ENCODE data around the gene SLC6A19. TPM values are rescaled to one million over a fixed set of nuclear protein-coding genes. Genes with fewer than 3 reads are reported as not detected.

Gene SLC6A19
- total and polyA plus RNA-seq, 2 experiments from 2014 or later = 0.09 to 0.32 TPM

- Histone ChIP-seq H3K9me3 (ENCODE audit: low read depth) (no peaks in the 10 kb centered on the region), H3K27ac (no peak overlapping the region), H3K4me3 (no peak overlapping the region), H3K27me3 (no peaks in the 10 kb centered on the region), H3K36me3 (no peaks in the 10 kb centered on the region), H3K4me1 (ENCODE audit: low read depth) (no peaks in the 10 kb centered on the region)
- DNase-seq (ENCODE audit: low read depth in 1 of 2, low spot score in 1 of 2) = no peak
- TF ChIP-seq CTCF (IDR thresholded peaks at IDR 0.05; ENCODE audit: low read depth, low read length) = no peak
Observed at GRCh38 chr5:1253456-1254105, 52.2 kb downstream of the SLC6A19 start.

- no peaks in the 10 kb centered on the region for H3K9me3 ChIP-seq (ENCODE audit: low read depth)
- no peaks in the 10 kb centered on the region for H3K4me1 ChIP-seq (ENCODE audit: low read depth)
- no peak overlapping the region for H3K27ac ChIP-seq
- no peak for DNase-seq (ENCODE audit: low read depth in 1 of 2, low spot score in 1 of 2)
- no peak for TF ChIP-seq CTCF (IDR thresholded peaks at IDR 0.05; ENCODE audit: low read depth, low read length)
- H3K27me3 ChIP-seq = no peaks in the 10 kb centered on the region
- H3K36me3 ChIP-seq = no peaks in the 10 kb centered on the region
- no peak overlapping the region for H3K4me3 ChIP-seq
Observed at GRCh38 chr5:1254196-1254595, 52.8 kb downstream of the SLC6A19 start.

- no peaks in the 10 kb centered on the region for H3K4me1 ChIP-seq (ENCODE audit: low read depth)
- no peaks in the 10 kb centered on the region for H3K36me3 ChIP-seq
- no peak overlapping the region for H3K4me3 ChIP-seq
- no peak for DNase-seq (ENCODE audit: low read depth in 1 of 2, low spot score in 1 of 2)
- H3K27ac ChIP-seq = no peak overlapping the region
- no peaks in the 10 kb centered on the region for H3K9me3 ChIP-seq (ENCODE audit: low read depth)
- H3K27me3 ChIP-seq = no peaks in the 10 kb centered on the region
- TF ChIP-seq CTCF (IDR thresholded peaks at IDR 0.05; ENCODE audit: low read depth, low read length) = no peak
Observed at GRCh38 chr5:1255081-1255561, 53.7 kb downstream of the SLC6A19 start.

GRCh38 chr5:1256776-1257175 lies 55.4 kb downstream of the SLC6A19 start:
- no peak for DNase-seq (ENCODE audit: low read depth in 1 of 2, low spot score in 1 of 2)
- no peak for TF ChIP-seq CTCF (IDR thresholded peaks at IDR 0.05; ENCODE audit: low read depth, low read length)
- Histone ChIP-seq H3K9me3 (ENCODE audit: low read depth) (no peaks in the 10 kb centered on the region), H3K4me1 (ENCODE audit: low read depth) (no peaks in the 10 kb centered on the region), H3K27me3 (no peaks in the 10 kb centered on the region), H3K4me3 (no peak overlapping the region), H3K36me3 (no peaks in the 10 kb centered on the region), H3K27ac (no peak overlapping the region)

GRCh38 chr5:1257363-1257762 lies 56.0 kb downstream of the SLC6A19 start:
- H3K27me3 ChIP-seq = no peaks in the 10 kb centered on the region
- no peak overlapping the region for H3K4me3 ChIP-seq
- no peak for TF ChIP-seq CTCF (IDR thresholded peaks at IDR 0.05; ENCODE audit: low read depth, low read length)
- no peaks in the 10 kb centered on the region for H3K4me1 ChIP-seq (ENCODE audit: low read depth)
- H3K27ac ChIP-seq = no peak overlapping the region
- no peaks in the 10 kb centered on the region for H3K36me3 ChIP-seq
- H3K9me3 ChIP-seq (ENCODE audit: low read depth) = no peaks in the 10 kb centered on the region
- no peak for DNase-seq (ENCODE audit: low read depth in 1 of 2, low spot score in 1 of 2)

All from cardiac muscle cell (in vitro differentiated cells and primary cell).